IMR-90 (cell line): Measurements from ENCODE around the gene KAZN. TPM values are rescaled to one million over a fixed set of nuclear protein-coding genes. Genes with fewer than 3 reads are reported as not detected.
A peak's percentile ranks its signal among the peaks of the same experiment; 100 is the strongest.

Experiments
- ATAC-seq: fragments of 200-7000 bp; cut with Tn5 transposase; 2 replicates; pipeline ENCODE4 v1.9.1; 2020; ENCODE audit warnings: low read depth, mild to moderate bottlenecking, moderate library complexity
- BruUV-seq: library from RNA; stranded (reverse); fragments of 400-500 nt; replicated peaks from 2 replicates; lab custom pipeline; 2021; lab: Mats Ljungman, UMichigan
- CTCF ChIA-PET: fragments of 300-600 bp; formaldehyde crosslinking; extraction: SDS; loops from one replicate; lab custom pipeline; 2021; ENCODE audit warnings: antibody characterized with exemption; lab: Yijun Ruan, JAX
- POLR2A ChIA-PET: fragments of 300-600 bp; sonication (Branson Sonifier 250); formaldehyde crosslinking; loops from one replicate; lab custom pipeline; 2022; ENCODE audit warnings: antibody characterized with exemption; ENCODE audit not compliant: unreplicated experiment; lab: Charles Lee
- DNase-seq: peaks from one replicate; pipeline ENCODE4 v3.0.0; 2013
- H2AFZ ChIP-seq: replicated peaks from 2 replicates; pipeline ENCODE3; 2013; ENCODE audit warnings: low read length, mild to moderate bottlenecking; ENCODE audit not compliant: poor library complexity
- H2AK5ac ChIP-seq: 2 replicates; pipeline ENCODE4 v1.6.1; 2013; ENCODE audit warnings: low read depth, low read length, inconsistent platforms
- H2AK9ac ChIP-seq: replicated peaks from 2 replicates; pipeline ENCODE3; 2013; ENCODE audit warnings: mild to moderate bottlenecking, low read depth, low read length, moderate library complexity; ENCODE audit not compliant: poor library complexity
- H2BK120ac ChIP-seq: 2 replicates; pipeline ENCODE4 v1.6.1; 2013; ENCODE audit warnings: low read depth, low read length, inconsistent platforms
- H2BK15ac ChIP-seq: 3 replicates; pipeline ENCODE4 v1.6.1; 2013; ENCODE audit warnings: low read depth, low read length, inconsistent platforms
- H2BK20ac ChIP-seq: 2 replicates; pipeline ENCODE4 v1.6.1; 2013; ENCODE audit warnings: low read depth, mild to moderate bottlenecking, inconsistent platforms, low read length, moderate library complexity
- H2BK5ac ChIP-seq: 2 replicates; pipeline ENCODE4 v1.6.1; 2013; ENCODE audit warnings: mild to moderate bottlenecking, low read depth, low read length, inconsistent platforms; ENCODE audit not compliant: poor library complexity, severe bottlenecking
- H3K14ac ChIP-seq: replicated peaks from 2 replicates; pipeline ENCODE4 v1.6.1; 2013; ENCODE audit warnings: low read depth, low read length, inconsistent platforms
- H3K18ac ChIP-seq: 2 replicates; pipeline ENCODE4 v1.6.1; 2013; ENCODE audit warnings: low read depth, low read length, control low read depth
- H3K23ac ChIP-seq: 2 replicates; pipeline ENCODE4 v1.6.1; 2013; ENCODE audit warnings: low read depth, low read length, inconsistent platforms
- H3K27ac ChIP-seq: 2 replicates; pipeline ENCODE4 v1.5.1; 2013; ENCODE audit warnings: mild to moderate bottlenecking, control low read depth, low read length; ENCODE audit not compliant: insufficient read depth
- H3K27me3 ChIP-seq: 2 replicates; pipeline ENCODE4 v1.6.1; 2013; ENCODE audit warnings: low read length; ENCODE audit not compliant: control insufficient read depth, insufficient read depth
- H3K36me3 ChIP-seq: 2 replicates; pipeline ENCODE4 v1.6.1; 2013; ENCODE audit warnings: low read length, mixed read lengths; ENCODE audit not compliant: control insufficient read depth, insufficient read depth
- H3K4ac ChIP-seq: 2 replicates; pipeline ENCODE4 v1.6.1; 2013; ENCODE audit warnings: low read depth, low read length, inconsistent platforms
- H3K4me1 ChIP-seq: 2 replicates; pipeline ENCODE4 v1.6.1; 2013; ENCODE audit warnings: low read length, mixed read lengths; ENCODE audit not compliant: control insufficient read depth, insufficient read depth
- H3K4me2 ChIP-seq: 2 replicates; pipeline ENCODE4 v1.6.1; 2013; ENCODE audit warnings: low read depth, mild to moderate bottlenecking, control low read depth, low read length, moderate library complexity
- H3K4me3 ChIP-seq: 2 replicates; pipeline ENCODE4 v1.5.1; 2013; ENCODE audit warnings: low read depth, mild to moderate bottlenecking, control low read depth, low read length, moderate library complexity; ENCODE audit not compliant: insufficient read depth
- H3K56ac ChIP-seq: 2 replicates; pipeline ENCODE4 v1.6.1; 2013; ENCODE audit warnings: low read length, inconsistent platforms; ENCODE audit not compliant: insufficient read depth; ENCODE audit errors: extremely low read depth
- H3K79me1 ChIP-seq, 2 experiments: 2 replicates each; pipeline ENCODE4 v1.6.1; 2013; ENCODE audit warnings: low read length in 2 of 2, inconsistent platforms in 1 of 2, low read depth in 1 of 2
- H3K9ac ChIP-seq: 2 replicates; pipeline ENCODE4 v1.6.1; 2013; ENCODE audit warnings: low read depth, low read length, control low read depth
- H3K9me1 ChIP-seq: 2 replicates; pipeline ENCODE4 v1.6.1; 2013; ENCODE audit warnings: low read length, inconsistent platforms; ENCODE audit not compliant: insufficient read depth
- H3K9me3 ChIP-seq: 2 replicates; pipeline ENCODE4 v1.6.1; 2013; ENCODE audit warnings: low read length; ENCODE audit not compliant: control insufficient read depth, insufficient read depth
- H4K20me1 ChIP-seq: 2 replicates; pipeline ENCODE4 v1.6.1; 2013; ENCODE audit warnings: low read length, inconsistent platforms; ENCODE audit not compliant: insufficient read depth
- H4K5ac ChIP-seq: 2 replicates; pipeline ENCODE4 v1.6.1; 2013; ENCODE audit warnings: mild to moderate bottlenecking, low read depth, low read length, control low read depth
- H4K8ac ChIP-seq, 2 experiments: 2 replicates each; pipeline ENCODE4 v1.6.1; 2013; ENCODE audit warnings: low read depth in 2 of 2, low read length in 2 of 2, control low read depth in 1 of 2, inconsistent platforms in 1 of 2
- H4K91ac ChIP-seq: 2 replicates; pipeline ENCODE4 v1.6.1; 2013; ENCODE audit warnings: low read depth, low read length, inconsistent platforms; ENCODE audit not compliant: insufficient read depth
- BHLHE40 ChIP-seq: fragments of 150-350 bp; IDR thresholded peaks from 2 replicates; pipeline ENCODE4 v1.6.1; 2016; ENCODE audit warnings: mild to moderate bottlenecking, low read depth, low read length
- CEBPB ChIP-seq: IDR thresholded peaks from 2 replicates; pipeline ENCODE4 v1.6.1; 2012; ENCODE audit warnings: low read depth, low read length, improper control_type of control experiment
- CHD1 ChIP-seq: IDR thresholded peaks from 2 replicates; pipeline ENCODE4 v1.6.1; 2012; ENCODE audit warnings: low read depth, low read length, improper control_type of control experiment
- FOS ChIP-seq: fragments of 150-350 bp; IDR thresholded peaks from 2 replicates; pipeline ENCODE4 v1.6.1; 2016; ENCODE audit warnings: low read depth, low read length
- MAFK ChIP-seq: IDR thresholded peaks from 2 replicates; pipeline ENCODE4 v1.6.1; 2012; ENCODE audit warnings: low read depth, low read length, improper control_type of control experiment
- MAZ ChIP-seq: IDR thresholded peaks from 2 replicates; pipeline ENCODE4 v1.6.1; 2012; ENCODE audit warnings: low read depth, mild to moderate bottlenecking, low read length, improper control_type of control experiment, moderate library complexity, borderline replicate concordance
- MXI1 ChIP-seq: IDR thresholded peaks from 2 replicates; pipeline ENCODE4 v1.6.1; 2012; ENCODE audit warnings: low read depth, mild to moderate bottlenecking, low read length, moderate library complexity, borderline replicate concordance
- NFE2L2 ChIP-seq: fragments of 150-350 bp; IDR thresholded peaks from 2 replicates; pipeline ENCODE4 v1.6.1; 2016; ENCODE audit warnings: low read depth, mild to moderate bottlenecking, low read length
- POLR2A ChIP-seq: IDR thresholded peaks from 2 replicates; pipeline ENCODE4 v1.6.1; 2012; ENCODE audit warnings: mild to moderate bottlenecking, low read depth, low read length
- RAD21 ChIP-seq: IDR thresholded peaks from 2 replicates; pipeline ENCODE4 v1.6.1; 2012; ENCODE audit warnings: low read length, improper control_type of control experiment
- RCOR1 ChIP-seq: IDR thresholded peaks from 2 replicates; pipeline ENCODE4 v1.6.1; 2012; ENCODE audit warnings: mild to moderate bottlenecking, low read length, improper control_type of control experiment; ENCODE audit not compliant: insufficient replicate concordance
- RFX5 ChIP-seq: IDR thresholded peaks from 2 replicates; pipeline ENCODE4 v1.8.0; 2012; ENCODE audit warnings: low read depth, mild to moderate bottlenecking, low read length, moderate library complexity
- SMC3 ChIP-seq: fragments of 150-350 bp; IDR thresholded peaks from 2 replicates; pipeline ENCODE4 v1.6.1; 2016; ENCODE audit warnings: low read depth, mild to moderate bottlenecking, antibody characterized with exemption, low read length, moderate library complexity
- whole genome bisulfite sequencing, 2 experiments: methylation state at CpG; one replicate each; pipeline versions ENCODE4 v1.1.5 to v1.1.7; 2013; ENCODE audit warnings: missing lambda C conversion rate in 2 of 2; ENCODE audit not compliant: insufficient read length in 1 of 2; ENCODE audit errors: extremely low coverage in 2 of 2; 5-methylcytosine and 5-hydroxymethylcytosine counted together
- dilution Hi-C: fragments of 300-500 bp; cut with HindIII; formaldehyde crosslinking; loops from one replicate; pipeline ENCODE4 v1.14.3; 2018; ENCODE audit warnings: low sequenced_read_pairs; ENCODE audit not compliant: unreplicated experiment
- in situ Hi-C: fragments of 300-500 bp; cut with MboI; formaldehyde crosslinking; loops from 3 replicates; pipeline ENCODE4 v1.14.3; 2019; ENCODE audit warnings: low sequenced_read_pairs, inconsistent platforms, mixed read lengths
- intact Hi-C: fragments of 100-400 bp; cut with micrococcal nuclease; formaldehyde crosslinking; loops from 2 replicates; pipeline ENCODE4 v1.10.0; 2022
- polyA plus RNA-seq, 3 experiments: library from polyadenylated mRNA; depleted of rRNA; stranded (reverse); fragments of >200 nt; gene quantifications; 2 replicates each; pipeline ENCODE4 v1.2.3, GENCODE V29; 2012; ENCODE audit warnings: low replicate concordance in 1 of 3
- total RNA-seq: library from RNA; depleted of rRNA; stranded (reverse); fragments of >200 nt; gene quantifications from 2 replicates; pipeline ENCODE4 v1.2.3, GENCODE V29; 2012
- TF ChIP-seq, protein P1 (sequence below): fragments of 150-350 bp; IDR thresholded peaks from 2 replicates; pipeline ENCODE4 v1.6.1; 2017; ENCODE audit warnings: mild to moderate bottlenecking, antibody characterized with exemption, low read length, low read depth
- TF ChIP-seq, protein P2 (sequence below): fragments of 150-350 bp; IDR thresholded peaks from 2 replicates; pipeline ENCODE4 v1.6.1; 2016; ENCODE audit warnings: low read depth, mild to moderate bottlenecking, low read length, moderate library complexity, borderline replicate concordance
- TF ChIP-seq, protein P3 (sequence below): conservative IDR thresholded peaks from 2 replicates; pipeline ENCODE4 v1.5.1; 2012; ENCODE audit warnings: mild to moderate bottlenecking, low read depth, low read length, improper control_type of control experiment

The KAZN gene
- total and polyA plus RNA-seq, 2 of the 4 experiments (the other 2 are of a cell fraction), result 5.2 to 10.5 TPM

DNA sequence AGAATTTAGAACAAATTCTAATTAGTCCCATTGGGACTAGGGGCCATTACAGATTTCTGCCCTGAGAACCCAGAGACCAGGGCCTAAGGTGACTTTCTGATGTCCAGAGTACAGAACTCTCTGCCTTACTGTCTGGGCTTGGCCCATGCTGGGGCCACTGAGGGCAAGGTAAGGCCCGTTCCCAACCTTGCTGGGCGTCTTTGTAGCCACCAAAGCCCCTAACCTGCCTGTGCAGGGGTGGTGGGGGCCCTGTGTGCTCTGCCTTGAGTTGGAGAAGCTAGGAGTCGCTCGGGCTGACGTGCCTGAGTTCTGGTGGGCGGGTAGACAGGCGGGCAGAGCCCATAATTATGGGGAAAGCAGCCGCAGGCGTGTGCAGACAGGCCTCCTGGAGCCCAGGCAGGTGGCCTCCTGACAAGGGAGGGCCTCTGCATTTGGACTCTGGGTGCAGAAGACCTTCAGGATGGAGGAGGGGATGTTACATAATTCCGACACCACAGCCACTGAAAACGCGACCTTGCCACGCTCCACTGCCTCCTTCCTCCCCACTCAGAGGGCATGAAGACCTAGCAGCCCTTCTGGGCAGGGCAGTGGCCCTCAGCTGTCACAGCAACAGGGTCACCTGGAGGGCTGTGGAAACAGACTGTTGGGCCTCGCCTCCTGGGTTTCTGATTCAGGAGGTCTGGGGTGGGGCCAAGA lies 315.1 kb downstream of the KAZN start:
- no peak for ATAC-seq

More for the DNA sequence above, 315.1 kb downstream of the KAZN start:
- Histone ChIP-seq H3K4me3 (no peak overlapping the region), H2AK5ac (0 out of 2 replicates have a peak overlapping the region, but pooled peaks have one; percentile 24), H3K79me1 (no peaks in the 10 kb centered on the region), H2BK15ac (no peak overlapping the region), H3K9me1 (0 out of 2 replicates have a peak, but pooled peaks cover 4% of the 10 kb centered on the region), H3K14ac (no peak overlapping the region), H3K18ac (no peak overlapping the region; the same call in 1 of the 2 replicates), H2AFZ (peak overlapping the region; percentile 40), H2BK20ac (no peak overlapping the region), H4K8ac (no peak overlapping the region), H2BK5ac (no peak overlapping the region), H3K23ac (no peak overlapping the region), H4K5ac (no peak overlapping the region), H3K36me3 (no peaks in the 10 kb centered on the region), H2AK9ac (no peak overlapping the region), H4K20me1 (no peaks in the 10 kb centered on the region), H2BK120ac (no peak overlapping the region), H3K4me2 (no peak overlapping the region), H3K56ac (no peak overlapping the region), H3K9me3 (no peaks in the 10 kb centered on the region), H3K27ac (no peak overlapping the region), H4K91ac (no peak overlapping the region), H3K9ac (no peak overlapping the region), H3K4ac (no peak overlapping the region), H3K4me1 (peaks cover 2% of the 10 kb centered on the region; the same call in 1 of the 2 replicates), H3K27me3 (no peaks in the 10 kb centered on the region; the same call in 1 of the 2 replicates)
- in situ Hi-C loops, result no loop called here
- no CpG with 5 or more reads among the region's 14 CpGs for WGBS, 2 experiments
- ChIA-PET CTCF (no interaction called here), POLR2A (no interaction called here)
- intact Hi-C loops, result no loop called here
- no TSS peak for BruUV-seq
- no peak for DNase-seq
- TF ChIP-seq CEBPB, result no peak
- TF ChIP-seq POLR2A, result no peak
- no peak for TF ChIP-seq RCOR1
- TF ChIP-seq SMC3, result no peak
- no peak for TF ChIP-seq RFX5
- TF ChIP-seq, protein P1, sequence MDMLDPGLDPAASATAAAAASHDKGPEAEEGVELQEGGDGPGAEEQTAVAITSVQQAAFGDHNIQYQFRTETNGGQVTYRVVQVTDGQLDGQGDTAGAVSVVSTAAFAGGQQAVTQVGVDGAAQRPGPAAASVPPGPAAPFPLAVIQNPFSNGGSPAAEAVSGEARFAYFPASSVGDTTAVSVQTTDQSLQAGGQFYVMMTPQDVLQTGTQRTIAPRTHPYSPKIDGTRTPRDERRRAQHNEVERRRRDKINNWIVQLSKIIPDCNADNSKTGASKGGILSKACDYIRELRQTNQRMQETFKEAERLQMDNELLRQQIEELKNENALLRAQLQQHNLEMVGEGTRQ, result no peak
- no peak for TF ChIP-seq MAZ
- TF ChIP-seq, protein P2, sequence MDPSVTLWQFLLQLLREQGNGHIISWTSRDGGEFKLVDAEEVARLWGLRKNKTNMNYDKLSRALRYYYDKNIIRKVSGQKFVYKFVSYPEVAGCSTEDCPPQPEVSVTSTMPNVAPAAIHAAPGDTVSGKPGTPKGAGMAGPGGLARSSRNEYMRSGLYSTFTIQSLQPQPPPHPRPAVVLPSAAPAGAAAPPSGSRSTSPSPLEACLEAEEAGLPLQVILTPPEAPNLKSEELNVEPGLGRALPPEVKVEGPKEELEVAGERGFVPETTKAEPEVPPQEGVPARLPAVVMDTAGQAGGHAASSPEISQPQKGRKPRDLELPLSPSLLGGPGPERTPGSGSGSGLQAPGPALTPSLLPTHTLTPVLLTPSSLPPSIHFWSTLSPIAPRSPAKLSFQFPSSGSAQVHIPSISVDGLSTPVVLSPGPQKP, result no peak
- TF ChIP-seq RAD21, result no peak
- no peak for TF ChIP-seq NFE2L2
- TF ChIP-seq MAFK, result no peak
- TF ChIP-seq BHLHE40, result no peak
- TF ChIP-seq CHD1, result no peak
- no peak for TF ChIP-seq FOS
- no peak for TF ChIP-seq MXI1
- TF ChIP-seq, protein P3, sequence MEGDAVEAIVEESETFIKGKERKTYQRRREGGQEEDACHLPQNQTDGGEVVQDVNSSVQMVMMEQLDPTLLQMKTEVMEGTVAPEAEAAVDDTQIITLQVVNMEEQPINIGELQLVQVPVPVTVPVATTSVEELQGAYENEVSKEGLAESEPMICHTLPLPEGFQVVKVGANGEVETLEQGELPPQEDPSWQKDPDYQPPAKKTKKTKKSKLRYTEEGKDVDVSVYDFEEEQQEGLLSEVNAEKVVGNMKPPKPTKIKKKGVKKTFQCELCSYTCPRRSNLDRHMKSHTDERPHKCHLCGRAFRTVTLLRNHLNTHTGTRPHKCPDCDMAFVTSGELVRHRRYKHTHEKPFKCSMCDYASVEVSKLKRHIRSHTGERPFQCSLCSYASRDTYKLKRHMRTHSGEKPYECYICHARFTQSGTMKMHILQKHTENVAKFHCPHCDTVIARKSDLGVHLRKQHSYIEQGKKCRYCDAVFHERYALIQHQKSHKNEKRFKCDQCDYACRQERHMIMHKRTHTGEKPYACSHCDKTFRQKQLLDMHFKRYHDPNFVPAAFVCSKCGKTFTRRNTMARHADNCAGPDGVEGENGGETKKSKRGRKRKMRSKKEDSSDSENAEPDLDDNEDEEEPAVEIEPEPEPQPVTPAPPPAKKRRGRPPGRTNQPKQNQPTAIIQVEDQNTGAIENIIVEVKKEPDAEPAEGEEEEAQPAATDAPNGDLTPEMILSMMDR, result no peak
- dilution Hi-C loops, result no loop called here
